Breast epithelium (tissue), 4 donors: Measurements from ENCODE around the gene NRP1. TPM values are rescaled to one million over a fixed set of nuclear protein-coding genes. Genes with fewer than 3 reads are reported as not detected.
A peak's percentile ranks its signal among the peaks of the same experiment; 100 is the strongest.

Source experiments
- DNase-seq, 2 donors: peaks; one replicate each; pipeline ENCODE4 v3.0.0-alpha.2; 2019; ENCODE audit warnings: low spot score in 2 of 2
- H3K27ac ChIP-seq, 2 donors: fragments of 200-600 bp; sonication (generic) in 1 of 2; one replicate each; pipeline ENCODE4 v1.5.1; 2016 to 2019; ENCODE audit warnings: mild to moderate bottlenecking in 1 of 2
- H3K27me3 ChIP-seq, 2 donors: fragments of 200-600 bp; sonication (generic) in 1 of 2; one replicate each; pipeline versions ENCODE4 v1.5.1 to v1.6.0; 2017 to 2019; ENCODE audit warnings: control low read depth in 1 of 2, mild to moderate bottlenecking in 1 of 2
- H3K36me3 ChIP-seq: fragments of 200-600 bp; one replicate; pipeline ENCODE4 v1.5.1; 2019
- H3K4me1 ChIP-seq, 2 donors: fragments of 200-600 bp; sonication (generic); one replicate each; pipeline ENCODE4 v1.5.1; 2016 to 2019; ENCODE audit warnings: control low read depth in 1 of 2
- H3K4me3 ChIP-seq, 3 donors: fragments of 200-600 bp; sonication (generic); 1 replicate in 2 of 3; 2 replicates in 1 of 3; pipeline ENCODE4 v1.5.1; 2016 to 2019; ENCODE audit warnings: mild to moderate bottlenecking in 3 of 3, moderate library complexity in 2 of 3
- H3K9me3 ChIP-seq, 2 donors: fragments of 200-600 bp; sonication (generic) in 1 of 2; one replicate each; pipeline ENCODE4 v1.5.1; 2016 to 2019; ENCODE audit warnings: control low read depth in 1 of 2
- CTCF ChIP-seq, 3 donors: fragments of 450-650 bp; IDR thresholded peaks; one replicate each; pipeline ENCODE4 v1.5.1; 2016 to 2017; ENCODE audit warnings: antibody characterized with exemption in 3 of 3, mild to moderate bottlenecking in 3 of 3, moderate library complexity in 3 of 3
- POLR2A ChIP-seq: fragments of 450-650 bp; IDR thresholded peaks from one replicate; pipeline ENCODE4 v1.6.1; 2016; ENCODE audit warnings: antibody characterized with exemption, mild to moderate bottlenecking, moderate library complexity
- POLR2AphosphoS5 ChIP-seq, 3 donors: sonication (generic); formaldehyde crosslinking; IDR thresholded peaks; one replicate each; pipeline ENCODE4 v1.6.1; 2017; ENCODE audit warnings: antibody characterized with exemption in 3 of 3
- intact Hi-C: fragments of 100-400 bp; cut with DNase I; formaldehyde crosslinking; loops from one replicate; pipeline ENCODE4 v1.15.1; 2023; ENCODE audit warnings: low total_unique reads
- total RNA-seq, 3 donors: library from RNA; depleted of rRNA; stranded (reverse); fragments of >200 nt; gene quantifications; one replicate each; pipeline ENCODE4 v1.1.0, GENCODE V29; 2016

Gene NRP1
- total RNA-seq, 3 donors from 2014 or later, result 50.8 to 76.0 (median 74.7) TPM

GRCh38 chr10:33271969-33272583 is 62.4 kb downstream of the NRP1 start:
- Histone ChIP-seq H3K27ac (peak overlapping the region in 1 of 2 donors; percentile 29), H3K4me1 (peaks cover 0 to 5% of the 10 kb centered on the region in 2 donors), H3K9me3 (no peaks in the 10 kb centered on the region), H3K27me3 (no peaks in the 10 kb centered on the region), H3K36me3 (no peaks in the 10 kb centered on the region), H3K4me3 (no peak overlapping the region)
- intact Hi-C loops, result no loop called here
- no peak for TF ChIP-seq CTCF (IDR thresholded peaks at IDR 0.05)
- no peak for TF ChIP-seq POLR2A
- no peak for TF ChIP-seq POLR2AphosphoS5 (IDR thresholded peaks at IDR 0.05)
- DNase-seq, result no peak

- no peak overlapping the region for H3K27ac ChIP-seq
- no peak for DNase-seq
- no peaks in the 10 kb centered on the region for H3K36me3 ChIP-seq
- H3K4me3 ChIP-seq, result no peak overlapping the region
- H3K27me3 ChIP-seq, result no peaks in the 10 kb centered on the region
- H3K9me3 ChIP-seq, result no peaks in the 10 kb centered on the region
- TF ChIP-seq CTCF (IDR thresholded peaks at IDR 0.05), result no peak
- no peak for TF ChIP-seq POLR2AphosphoS5 (IDR thresholded peaks at IDR 0.05)
- TF ChIP-seq POLR2A, result no peak
- intact Hi-C loops, result no loop called here
- H3K4me1 ChIP-seq, result peaks cover 0 to 5% of the 10 kb centered on the region in 2 donors
Observed at GRCh38 chr10:33270971-33271370, 63.5 kb downstream of the NRP1 start.

- intact Hi-C loops, result no loop called here
- no peak for DNase-seq
- TF ChIP-seq POLR2AphosphoS5 (IDR thresholded peaks at IDR 0.05) (no peak), CTCF (IDR thresholded peaks at IDR 0.05) (no peak), POLR2A (no peak)
Observed at GRCh38 chr10:33267708-33268107, 66.8 kb downstream of the NRP1 start.

GRCh38 chr10:33265621-33266020 is 68.8 kb downstream of the NRP1 start:
- Histone ChIP-seq H3K9me3 (no peaks in the 10 kb centered on the region), H3K4me3 (no peak overlapping the region), H3K36me3 (no peaks in the 10 kb centered on the region), H3K4me1 (no peaks in the 10 kb centered on the region), H3K27ac (no peak overlapping the region), H3K27me3 (no peaks in the 10 kb centered on the region)
- intact Hi-C loops, result no loop called here
- TF ChIP-seq CTCF (IDR thresholded peaks at IDR 0.05) (no peak), POLR2AphosphoS5 (IDR thresholded peaks at IDR 0.05) (no peak), POLR2A (no peak)
- DNase-seq, result no peak

More at GRCh38 chr10:33267708-33268107, 66.8 kb downstream of the NRP1 start:
- no peaks in the 10 kb centered on the region for H3K9me3 ChIP-seq
- no peaks in the 10 kb centered on the region for H3K27me3 ChIP-seq
- no peaks in the 10 kb centered on the region for H3K36me3 ChIP-seq
- H3K4me1 ChIP-seq, result no peaks in the 10 kb centered on the region
- no peak overlapping the region for H3K4me3 ChIP-seq
- no peak overlapping the region for H3K27ac ChIP-seq

- H3K4me3 ChIP-seq, result no peak overlapping the region
- TF ChIP-seq CTCF (IDR thresholded peaks at IDR 0.05) (no peak), POLR2AphosphoS5 (IDR thresholded peaks at IDR 0.05) (no peak), POLR2A (no peak)
- no peaks in the 10 kb centered on the region for H3K9me3 ChIP-seq
- intact Hi-C loops, result no loop called here
- no peaks in the 10 kb centered on the region for H3K27me3 ChIP-seq
- H3K36me3 ChIP-seq, result no peaks in the 10 kb centered on the region
- H3K4me1 ChIP-seq, result no peaks in the 10 kb centered on the region
- DNase-seq, result no peak
- no peak overlapping the region for H3K27ac ChIP-seq
Observed at GRCh38 chr10:33263453-33263852, 71.0 kb downstream of the NRP1 start.
